HEK293 (cell line): ENCODE measurements around the gene IMMP2L.

Experiments used
- CTCF ChIA-PET: fragments of 350-600 bp; formaldehyde crosslinking; extraction: SDS; loops from one replicate; lab custom pipeline; 2021; ENCODE audit warnings: antibody characterized with exemption; lab: Yijun Ruan, JAX
- POLR2A ChIA-PET: fragments of 300-600 bp; formaldehyde crosslinking; extraction: SDS; loops from one replicate; lab custom pipeline; 2020; ENCODE audit warnings: antibody characterized with exemption, inconsistent platforms; lab: Yijun Ruan, JAX
- H3K27ac ChIP-seq: fragments of 200-500 bp; sonication (Bioruptor generic); 2 replicates; pipeline ENCODE4 v1.5.1; 2014; ENCODE audit warnings: low read depth, low read length, control low read depth, inconsistent platforms; ENCODE audit errors: extremely low read depth
- H3K36me3 ChIP-seq, 2 experiments: fragments of 200-500 bp in 1 of 2; sonication (Bioruptor generic) in 1 of 2; 1 replicate in 1 of 2; 2 replicates in 1 of 2; pipeline ENCODE4 v1.5.1; 2014 to 2017; ENCODE audit warnings: inconsistent platforms in 2 of 2, low read length in 2 of 2; ENCODE audit not compliant: control insufficient read depth in 2 of 2, insufficient read depth in 1 of 2
- H3K4me1 ChIP-seq: fragments of 200-500 bp; sonication (Bioruptor generic); 2 replicates; pipeline ENCODE4 v1.5.1; 2014; ENCODE audit warnings: mild to moderate bottlenecking, low read length, inconsistent platforms; ENCODE audit not compliant: control insufficient read depth, insufficient read depth
- H3K4me3 ChIP-seq: 2 replicates; pipeline ENCODE4 v1.5.1; 2011; ENCODE audit warnings: low read depth, mild to moderate bottlenecking, control low read depth, low read length, moderate library complexity
- H3K9me3 ChIP-seq: fragments of 200-500 bp; sonication (Bioruptor generic); 2 replicates; pipeline ENCODE4 v1.5.1; 2014; ENCODE audit warnings: low read depth, low read length, inconsistent platforms; ENCODE audit not compliant: control insufficient read depth, insufficient read depth
- IKZF3 ChIP-seq: fragments of 450-650 bp; IDR thresholded peaks from 2 replicates; pipeline ENCODE4 v1.5.0; 2018; ENCODE audit warnings: missing biosample characterization, mild to moderate bottlenecking, missing genetic modification characterization, moderate library complexity
- KLF16 ChIP-seq: fragments of 450-650 bp; formaldehyde crosslinking; IDR thresholded peaks from 2 replicates; pipeline ENCODE4 v1.5.1; 2017; ENCODE audit warnings: missing biosample characterization, missing genetic modification characterization
- PRDM6 ChIP-seq: fragments of 450-650 bp; formaldehyde crosslinking; IDR thresholded peaks from 2 replicates; pipeline ENCODE4 v1.5.1; 2017; ENCODE audit warnings: missing biosample characterization, missing genetic modification characterization
- SCRT1 ChIP-seq: fragments of 450-650 bp; formaldehyde crosslinking; IDR thresholded peaks from 2 replicates; pipeline ENCODE4 v1.5.1; 2016; ENCODE audit warnings: missing biosample characterization, missing genetic modification characterization, borderline replicate concordance
- SCRT2 ChIP-seq: fragments of 450-650 bp; formaldehyde crosslinking; IDR thresholded peaks from 2 replicates; pipeline ENCODE4 v1.5.1; 2016; ENCODE audit warnings: missing biosample characterization, missing genetic modification characterization
- SP2 ChIP-seq: fragments of 450-650 bp; formaldehyde crosslinking; IDR thresholded peaks from 2 replicates; pipeline ENCODE4 v1.5.1; 2016; ENCODE audit warnings: missing biosample characterization, missing genetic modification characterization
- TSHZ1 ChIP-seq: fragments of 450-650 bp; formaldehyde crosslinking; IDR thresholded peaks from 2 replicates; pipeline ENCODE4 v1.5.1; 2016; ENCODE audit warnings: missing biosample characterization, missing genetic modification characterization, borderline replicate concordance
- ZBTB17 ChIP-seq: fragments of 450-650 bp; formaldehyde crosslinking; IDR thresholded peaks from 2 replicates; pipeline ENCODE4 v1.5.1; 2016; ENCODE audit warnings: missing biosample characterization, missing genetic modification characterization
- ZFP41 ChIP-seq: fragments of 450-650 bp; formaldehyde crosslinking; IDR thresholded peaks from 2 replicates; pipeline ENCODE4 v1.5.1; 2016; ENCODE audit warnings: missing biosample characterization, missing genetic modification characterization, borderline replicate concordance
- ZNF24 ChIP-seq: fragments of 450-650 bp; formaldehyde crosslinking; IDR thresholded peaks from 2 replicates; pipeline ENCODE4 v1.5.1; 2016; ENCODE audit warnings: missing biosample characterization, missing genetic modification characterization
- ZNF362 ChIP-seq: fragments of 450-650 bp; formaldehyde crosslinking; IDR thresholded peaks from 2 replicates; pipeline ENCODE4 v1.5.1; 2016; ENCODE audit warnings: missing biosample characterization, missing genetic modification characterization
- ZNF37A ChIP-seq: fragments of 450-650 bp; IDR thresholded peaks from 2 replicates; pipeline ENCODE4 v1.5.1; 2018; ENCODE audit warnings: missing biosample characterization, missing genetic modification characterization
- ZNF501 ChIP-seq: fragments of 450-650 bp; formaldehyde crosslinking; IDR thresholded peaks from 2 replicates; pipeline ENCODE4 v1.5.1; 2016; ENCODE audit warnings: missing biosample characterization, missing genetic modification characterization
- ZNF513 ChIP-seq: fragments of 450-650 bp; IDR thresholded peaks from 2 replicates; pipeline ENCODE4 v1.5.1; 2018; ENCODE audit warnings: missing biosample characterization, missing genetic modification characterization
- ZNF521 ChIP-seq: fragments of 450-650 bp; formaldehyde crosslinking; IDR thresholded peaks from 2 replicates; pipeline ENCODE4 v1.5.1; 2017; ENCODE audit warnings: missing biosample characterization, mild to moderate bottlenecking, missing genetic modification characterization
- ZNF544 ChIP-seq: fragments of 450-650 bp; formaldehyde crosslinking; IDR thresholded peaks from 2 replicates; pipeline ENCODE4 v1.5.0; 2017; ENCODE audit warnings: missing biosample characterization, missing genetic modification characterization
- ZNF548 ChIP-seq: fragments of 450-650 bp; formaldehyde crosslinking; IDR thresholded peaks from 2 replicates; pipeline ENCODE4 v1.5.1; 2016; ENCODE audit warnings: missing biosample characterization, missing genetic modification characterization
- ZNF580 ChIP-seq: fragments of 450-650 bp; formaldehyde crosslinking; IDR thresholded peaks from 2 replicates; pipeline ENCODE4 v1.5.1; 2016; ENCODE audit warnings: missing biosample characterization, missing genetic modification characterization
- ZNF654 ChIP-seq: fragments of 450-650 bp; formaldehyde crosslinking; IDR thresholded peaks from 2 replicates; pipeline ENCODE4 v1.5.1; 2016; ENCODE audit warnings: low read depth, missing biosample characterization, missing genetic modification characterization
- ZNF658 ChIP-seq: fragments of 450-650 bp; formaldehyde crosslinking; IDR thresholded peaks from 2 replicates; pipeline ENCODE4; 2016; ENCODE audit warnings: missing biosample characterization, missing genetic modification characterization
- ZNF660 ChIP-seq: fragments of 450-650 bp; IDR thresholded peaks from 2 replicates; pipeline ENCODE4 v1.5.1; 2018; ENCODE audit warnings: missing biosample characterization, mild to moderate bottlenecking, missing genetic modification characterization
- ZNF664 ChIP-seq: fragments of 450-650 bp; formaldehyde crosslinking; IDR thresholded peaks from 2 replicates; pipeline ENCODE4 v1.5.1; 2016; ENCODE audit warnings: missing biosample characterization, missing genetic modification characterization
- ZNF670 ChIP-seq: fragments of 450-650 bp; formaldehyde crosslinking; IDR thresholded peaks from 2 replicates; pipeline ENCODE4 v1.5.1; 2016; ENCODE audit warnings: missing biosample characterization, missing genetic modification characterization, low read depth

The IMMP2L gene

GRCh38 chr7:111090846-111091245 lies 471.4 kb downstream of the IMMP2L start, which contains the start of gene LRRN3:
Gene LRRN3, plus strand, starts transcription at chr7:111091127. Its CDS starts 31,646 bp downstream, at chr7:111122773.
- TF ChIP-seq ZNF544 (tag by site-specific recombination) (no peak), SP2 (tag by site-specific recombination) (peak; percentile 57), ZFP41 (tag by site-specific recombination) (no peak), IKZF3 (tag by site-specific recombination) (0 out of 2 replicates have a peak, but pooled peaks have one; percentile 23), ZBTB17 (tag by site-specific recombination) (peak; percentile 72)
- POLR2A ChIA-PET = no interaction called here
- no peaks in the 10 kb centered on the region for H3K36me3 ChIP-seq
- no peak within 1 kb of the TSS for H3K27ac ChIP-seq
- H3K4me1 ChIP-seq = peaks cover 8% of the 10 kb centered on the region; the same call in 1 of the 2 replicates
- no peaks in the 10 kb centered on the region for H3K9me3 ChIP-seq
- H3K4me3 ChIP-seq = no peak within 1 kb of the TSS
- CTCF ChIA-PET = interaction anchor here (0.6 to 1.0 kb wide), 4 partner anchors 8 to 416 kb away, joined by 4 to 7 read pairs (median 6); no protein-coding TSS in a partner anchor

- ChIA-PET POLR2A (interaction anchor here (0.7 kb wide), 1 partner anchor 24 kb away, joined by 4 read pairs; no protein-coding TSS in a partner anchor), CTCF (interaction anchor here (0.7 to 1.0 kb wide), 4 partner anchors 9 to 1246 kb away, joined by 3 to 7 read pairs (median 4); no protein-coding TSS in a partner anchor)
- TF ChIP-seq ZNF24 (tag by site-specific recombination) = no peak
- no peak for TF ChIP-seq ZNF548 (tag by site-specific recombination)
- TF ChIP-seq ZNF670 (tag by site-specific recombination) = no peak
- no peak for TF ChIP-seq ZNF658
- TF ChIP-seq ZNF513 = no peak
- TF ChIP-seq SCRT2 (tag by site-specific recombination) = peak; percentile 96
- TF ChIP-seq ZNF660 (tag by site-specific recombination) = 0 out of 2 replicates have a peak, but pooled peaks have one; percentile 17
- 0 out of 2 replicates have a peak, but pooled peaks have one; percentile 3 for TF ChIP-seq ZNF664
- TF ChIP-seq ZNF37A = no peak
- peak; percentile 94 for TF ChIP-seq SCRT1 (tag by site-specific recombination)
- no peak for TF ChIP-seq ZNF501 (tag by site-specific recombination)
- TF ChIP-seq ZNF654 (tag by site-specific recombination) = peak; percentile 45
- peak; percentile 39; the same call in 1 of the 2 replicates for TF ChIP-seq ZNF362 (tag by site-specific recombination)
- Histone ChIP-seq H3K36me3 (no peaks in the 10 kb centered on the region), H3K27ac (no peak overlapping the region), H3K4me1 (peaks cover 8% of the 10 kb centered on the region; the same call in 1 of the 2 replicates), H3K9me3 (no peaks in the 10 kb centered on the region), H3K4me3 (no peak overlapping the region)
These were observed 472.4 kb downstream of the IMMP2L start for GRCh38 chr7:111089822-111090426.

GRCh38 chr7:111088328-111088727 lies 474.0 kb downstream of the IMMP2L start:
- ChIA-PET CTCF (no interaction called here), POLR2A (no interaction called here)
- Histone ChIP-seq H3K4me3 (no peak overlapping the region), H3K27ac (no peak overlapping the region), H3K4me1 (peaks cover 8% of the 10 kb centered on the region; the same call in 1 of the 2 replicates), H3K36me3 (no peaks in the 10 kb centered on the region), H3K9me3 (no peaks in the 10 kb centered on the region)
- TF ChIP-seq ZNF521 (tag by site-specific recombination) (no peak), PRDM6 (tag by site-specific recombination) (no peak), KLF16 (tag by site-specific recombination) (no peak), TSHZ1 (tag by site-specific recombination) (no peak), ZNF580 (tag by site-specific recombination) (no peak)
